GM21723 (cell line): ENCODE results near the gene JMJD7.

ENCODE experiments used
- ATAC-seq: cut with Tn5 transposase; IDR thresholded peaks from one replicate; pipeline ENCODE4 v1.9.1; 2021; ENCODE audit warnings: mild to moderate bottlenecking, moderate library complexity; ENCODE audit not compliant: unreplicated experiment

The JMJD7 gene

GRCh38 chr15:41827880-41828806 lies at the start of gene JMJD7:
Gene JMJD7, plus strand, starts transcription at chr15:41828092. Its CDS starts 33 bp downstream, at chr15:41828125.
- ATAC-seq: peak; percentile 67

- no peak for ATAC-seq
Measured at GRCh38 chr15:41778521-41778920, 49.4 kb upstream of the JMJD7 start.

GRCh38 chr15:41779662-41780157 lies 48.2 kb upstream of the JMJD7 start:
- ATAC-seq: no peak

GRCh38 chr15:41780266-41780665 lies 47.6 kb upstream of the JMJD7 start:
- no peak for ATAC-seq

GRCh38 chr15:41780727-41781126 lies 47.2 kb upstream of the JMJD7 start:
- ATAC-seq: no peak

- no peak for ATAC-seq
Measured at GRCh38 chr15:41782371-41783282, 45.3 kb upstream of the JMJD7 start.

GRCh38 chr15:41783296-41783695 lies 44.6 kb upstream of the JMJD7 start:
- no peak for ATAC-seq

- no peak for ATAC-seq
Measured at GRCh38 chr15:41788262-41788661, 39.6 kb upstream of the JMJD7 start.

GRCh38 chr15:41789236-41789635 lies 38.7 kb upstream of the JMJD7 start:
- ATAC-seq: no peak

- ATAC-seq: no peak
Measured at GRCh38 chr15:41789662-41790061, 38.2 kb upstream of the JMJD7 start.

GRCh38 chr15:41790169-41790568 lies 37.7 kb upstream of the JMJD7 start:
- no peak for ATAC-seq

GRCh38 chr15:41790756-41791546 lies 36.9 kb upstream of the JMJD7 start:
- ATAC-seq: no peak

- no peak for ATAC-seq
Measured at GRCh38 chr15:41791547-41791937, 36.4 kb upstream of the JMJD7 start.

- ATAC-seq: no peak
Measured at GRCh38 chr15:41792000-41792637, 35.8 kb upstream of the JMJD7 start.

- ATAC-seq: no peak
Measured at GRCh38 chr15:41794081-41794480, 33.8 kb upstream of the JMJD7 start.

- ATAC-seq: no peak
Measured at GRCh38 chr15:41795996-41796856, 31.7 kb upstream of the JMJD7 start.

- ATAC-seq: no peak
Measured at GRCh38 chr15:41797201-41797944, 30.5 kb upstream of the JMJD7 start.
